Thyroid gland (tissue), 4 donors: ENCODE results near the gene TRAF5. TPM values are rescaled to one million over a fixed set of nuclear protein-coding genes. Genes with fewer than 3 reads are reported as not detected.

Experiments used
- DNase-seq, 2 donors: peaks; one replicate each; pipeline ENCODE4 v3.0.0-alpha.2; 2019
- H3K27ac ChIP-seq, 3 donors: fragments of 200-600 bp; sonication (generic); 1 replicate in 2 of 3; 2 replicates in 1 of 3; pipeline ENCODE4 v1.5.1; 2016 to 2019; ENCODE audit warnings: mild to moderate bottlenecking in 1 of 3, moderate library complexity in 1 of 3
- H3K27me3 ChIP-seq: fragments of 200-600 bp; sonication (generic); one replicate; pipeline ENCODE4 v1.5.1; 2019
- H3K36me3 ChIP-seq, 2 donors: fragments of 200-600 bp; sonication (generic); one replicate each; pipeline ENCODE4 v1.5.1; 2016 to 2019
- H3K4me1 ChIP-seq, 2 donors: fragments of 200-600 bp; sonication (generic); one replicate each; pipeline ENCODE4 v1.5.1; 2017 to 2019
- H3K4me3 ChIP-seq, 3 donors: fragments of 200-600 bp; sonication (generic); replicated peaks in 1 of 3; 1 replicate in 2 of 3; 2 replicates in 1 of 3; pipeline ENCODE4 v1.5.1; 2016; ENCODE audit warnings: mild to moderate bottlenecking in 1 of 3
- H3K9me3 ChIP-seq: fragments of 200-600 bp; sonication (generic); one replicate; pipeline ENCODE4 v1.5.1; 2017
- POLR2A ChIP-seq, 2 donors: fragments of 450-650 bp; IDR thresholded peaks; one replicate each; pipeline ENCODE4 v1.6.1; 2017; ENCODE audit warnings: antibody characterized with exemption in 2 of 2, mild to moderate bottlenecking in 2 of 2, moderate library complexity in 1 of 2
- WGBS, 2 donors: methylation state at CpG; one replicate each; pipeline ENCODE4 v1.1.5; 2017; 5-methylcytosine and 5-hydroxymethylcytosine counted together
- intact Hi-C: fragments of 100-400 bp; cut with DNase I; formaldehyde crosslinking; loops from one replicate; pipeline ENCODE4 v1.15.1; 2023
- total RNA-seq, 4 donors: library from RNA; depleted of rRNA; stranded (reverse); fragments of >200 nt; gene quantifications; one replicate each; pipeline ENCODE4 v1.2.3, GENCODE V29; 2016
- TF ChIP-seq, protein P1 (sequence below), 6 experiments: fragments of 200-600 bp in 3 of 6; fragments of 450-650 bp in 3 of 6; sonication (generic) in 3 of 6; IDR thresholded peaks; one replicate each; pipeline ENCODE4 v1.5.1; 2016 to 2019; ENCODE audit warnings: antibody characterized with exemption in 6 of 6, mild to moderate bottlenecking in 2 of 6, inconsistent platforms in 1 of 6, moderate library complexity in 1 of 6

TRAF5 gene
- total RNA-seq, 4 donors from 2014 or later = 3.1 to 5.9 (median 4.0) TPM

DNA sequence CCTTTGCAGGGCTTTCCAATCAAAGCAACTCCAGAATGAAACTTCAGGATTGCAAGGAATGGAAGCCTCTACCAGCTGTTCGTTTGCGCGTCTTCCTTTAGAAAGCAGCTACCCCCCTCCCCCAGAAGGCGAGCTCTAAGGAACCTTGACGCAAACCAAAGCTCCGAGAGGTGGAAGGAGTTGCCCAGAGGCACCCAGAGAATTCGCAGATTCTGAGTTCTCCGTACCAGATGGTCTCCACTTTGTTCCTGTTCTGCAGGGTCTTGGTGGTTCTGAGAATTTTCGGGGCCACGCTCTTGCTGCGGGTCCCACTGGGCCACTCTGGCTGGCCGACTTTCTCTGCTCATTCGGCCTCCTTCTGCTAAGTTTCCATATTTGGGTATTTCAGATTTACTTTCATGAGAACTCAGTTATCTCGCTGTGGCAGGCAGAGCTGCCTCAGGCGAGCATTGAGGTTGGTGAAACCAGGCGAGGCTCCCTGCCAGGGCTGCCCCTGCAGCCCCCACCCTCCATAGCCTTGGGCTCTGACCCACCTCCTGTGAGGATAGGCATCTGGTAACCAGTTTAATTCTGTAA lies 801 bp downstream of the TRAF5 start:
- H3K4me3 ChIP-seq = peak overlapping the region; percentile 37 to 65 (median 56)
- TF ChIP-seq POLR2A (IDR thresholded peaks at IDR 0.05) = no peak
- TF ChIP-seq, protein P1, sequence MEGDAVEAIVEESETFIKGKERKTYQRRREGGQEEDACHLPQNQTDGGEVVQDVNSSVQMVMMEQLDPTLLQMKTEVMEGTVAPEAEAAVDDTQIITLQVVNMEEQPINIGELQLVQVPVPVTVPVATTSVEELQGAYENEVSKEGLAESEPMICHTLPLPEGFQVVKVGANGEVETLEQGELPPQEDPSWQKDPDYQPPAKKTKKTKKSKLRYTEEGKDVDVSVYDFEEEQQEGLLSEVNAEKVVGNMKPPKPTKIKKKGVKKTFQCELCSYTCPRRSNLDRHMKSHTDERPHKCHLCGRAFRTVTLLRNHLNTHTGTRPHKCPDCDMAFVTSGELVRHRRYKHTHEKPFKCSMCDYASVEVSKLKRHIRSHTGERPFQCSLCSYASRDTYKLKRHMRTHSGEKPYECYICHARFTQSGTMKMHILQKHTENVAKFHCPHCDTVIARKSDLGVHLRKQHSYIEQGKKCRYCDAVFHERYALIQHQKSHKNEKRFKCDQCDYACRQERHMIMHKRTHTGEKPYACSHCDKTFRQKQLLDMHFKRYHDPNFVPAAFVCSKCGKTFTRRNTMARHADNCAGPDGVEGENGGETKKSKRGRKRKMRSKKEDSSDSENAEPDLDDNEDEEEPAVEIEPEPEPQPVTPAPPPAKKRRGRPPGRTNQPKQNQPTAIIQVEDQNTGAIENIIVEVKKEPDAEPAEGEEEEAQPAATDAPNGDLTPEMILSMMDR (IDR thresholded peaks at IDR 0.05) = no peak
- peak; percentile 10 to 13 for DNase-seq
- peak overlapping the region in 2 of 3 donors; percentile 28 to 45 for H3K27ac ChIP-seq
- H3K36me3 ChIP-seq = no peaks in the 10 kb centered on the region
- intact Hi-C loops = loop anchor here (10.0 kb wide), 1 partner anchor 187 kb away; no protein-coding TSS in a partner anchor
- 29 to 36% methylated on average over 16 of the region's 16 CpGs for WGBS, 2 donors
- H3K9me3 ChIP-seq = no peaks in the 10 kb centered on the region
- H3K27me3 ChIP-seq = no peaks in the 10 kb centered on the region
- H3K4me1 ChIP-seq = no peaks in the 10 kb centered on the region

DNA sequence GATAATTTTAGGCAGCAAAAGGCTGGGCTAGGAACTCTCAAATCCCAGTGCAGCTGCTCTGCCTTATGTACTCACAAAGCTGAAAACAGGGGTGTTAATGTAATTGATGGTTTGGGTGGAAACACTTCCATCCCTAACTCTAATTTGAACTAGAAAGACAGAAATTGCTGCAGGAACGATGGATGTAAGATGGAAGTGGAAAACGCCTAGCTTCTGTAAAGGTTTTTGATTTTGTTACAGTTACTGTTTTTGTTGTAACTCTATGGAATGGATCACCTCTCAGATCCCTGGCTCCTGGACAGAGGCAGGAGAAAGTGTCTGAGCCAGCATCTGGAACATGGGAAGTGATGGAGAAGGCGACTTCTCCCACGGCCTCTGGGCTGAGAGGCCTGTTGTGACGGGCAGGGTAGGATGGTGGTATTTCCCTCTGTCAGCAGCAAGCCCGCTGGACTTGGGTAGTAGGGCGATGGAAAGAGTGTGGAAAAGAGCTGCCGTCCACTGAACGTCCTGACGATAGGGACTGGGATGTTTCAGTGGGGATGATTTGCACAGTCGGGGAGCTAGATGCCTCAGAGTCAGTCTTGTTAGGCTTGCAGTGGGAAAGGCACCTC lies 1.6 kb downstream of the TRAF5 start:
- no peak for DNase-seq
- no peak for TF ChIP-seq POLR2A (IDR thresholded peaks at IDR 0.05)
- TF ChIP-seq, protein P1 (IDR thresholded peaks at IDR 0.05) = no peak
- intact Hi-C loops = loop anchor here (10.0 kb wide), 1 partner anchor 187 kb away; no protein-coding TSS in a partner anchor
- Histone ChIP-seq H3K27ac (no peak overlapping the region), H3K9me3 (no peaks in the 10 kb centered on the region), H3K4me1 (no peaks in the 10 kb centered on the region), H3K36me3 (no peaks in the 10 kb centered on the region), H3K4me3 (no peak overlapping the region), H3K27me3 (no peaks in the 10 kb centered on the region)
- WGBS, 2 donors = 89 to 94% methylated on average over 11 of the region's 11 CpGs

DNA sequence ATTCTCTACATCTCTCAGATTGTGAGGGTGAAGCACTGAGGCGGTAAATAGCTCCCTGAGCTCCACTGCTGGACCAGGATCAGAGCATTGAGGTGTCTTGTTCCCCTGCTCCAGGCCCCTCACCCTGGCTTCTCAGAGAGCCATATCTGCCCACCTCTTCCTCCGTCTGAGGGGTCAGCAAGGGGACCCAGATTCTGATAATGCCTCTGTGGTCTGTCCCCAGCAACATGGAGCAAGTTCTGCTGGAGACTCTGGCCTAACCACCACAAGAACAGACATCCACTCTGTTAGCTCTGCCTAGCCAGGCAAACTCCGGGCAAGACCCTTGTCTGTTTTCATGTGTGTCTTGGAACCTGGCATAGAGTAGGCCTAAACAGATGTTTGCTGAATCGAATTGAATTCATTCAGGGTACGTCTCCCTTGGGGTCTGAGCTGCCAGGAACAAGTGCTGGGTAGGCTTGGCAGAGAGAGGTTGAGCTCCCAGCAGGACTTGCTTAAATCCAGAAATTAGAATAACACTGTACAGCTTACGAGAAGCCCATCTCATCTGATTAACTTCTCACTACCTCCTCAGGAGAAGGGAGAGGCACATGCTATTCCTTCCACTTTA lies 2.3 kb downstream of the TRAF5 start:
- Histone ChIP-seq H3K27me3 (no peaks in the 10 kb centered on the region), H3K9me3 (no peaks in the 10 kb centered on the region), H3K36me3 (no peaks in the 10 kb centered on the region), H3K27ac (no peak overlapping the region), H3K4me1 (no peaks in the 10 kb centered on the region), H3K4me3 (no peak overlapping the region)
- intact Hi-C loops = loop anchor here (10.0 kb wide), 1 partner anchor 186 kb away; no protein-coding TSS in a partner anchor
- TF ChIP-seq, protein P1 (IDR thresholded peaks at IDR 0.05) = no peak
- no peak for TF ChIP-seq POLR2A (IDR thresholded peaks at IDR 0.05)
- 87 to 93% methylated on average over 6 of the region's 6 CpGs for WGBS, 2 donors
- DNase-seq = no peak

DNA sequence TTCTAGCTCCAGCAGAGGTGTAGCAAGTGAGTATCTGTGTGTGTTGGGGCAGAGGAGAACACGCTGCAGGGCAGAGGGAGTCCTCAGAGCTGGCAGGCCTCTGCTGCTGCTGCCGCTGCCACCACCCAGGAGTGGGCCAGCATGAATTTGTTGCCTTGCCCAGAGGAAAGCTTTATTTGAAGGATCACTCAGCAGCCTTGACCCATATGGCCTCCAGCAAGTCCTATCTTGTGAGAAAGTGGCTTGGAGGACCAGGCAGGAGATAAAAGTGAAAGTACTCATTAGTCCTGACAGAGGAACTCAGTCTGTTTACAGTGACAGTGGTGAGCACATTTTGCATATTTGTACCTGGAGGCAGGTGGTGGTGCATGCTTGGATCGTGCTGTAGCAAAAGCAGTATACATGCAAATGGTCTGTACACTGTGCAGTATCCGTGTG lies 3.1 kb downstream of the TRAF5 start:
- intact Hi-C loops = loop anchor here (10.0 kb wide), 2 partner anchors 165 to 185 kb away; partner anchors contain the start of gene RD3
- no peaks in the 10 kb centered on the region for H3K9me3 ChIP-seq
- 88 to 96% methylated on average over 4 of the region's 4 CpGs for WGBS, 2 donors
- no peak overlapping the region for H3K4me3 ChIP-seq
- no peaks in the 10 kb centered on the region for H3K4me1 ChIP-seq
- no peak for DNase-seq
- no peaks in the 10 kb centered on the region for H3K27me3 ChIP-seq
- no peaks in the 10 kb centered on the region for H3K36me3 ChIP-seq
- no peak overlapping the region for H3K27ac ChIP-seq
- TF ChIP-seq, protein P1 (IDR thresholded peaks at IDR 0.05) = no peak
- TF ChIP-seq POLR2A (IDR thresholded peaks at IDR 0.05) = no peak
